Measurements from ENCODE around the gene GSTK1.
"Not testable (repeated sequence)": the region's sequence is repeated elsewhere in the genome, so short reads cannot be mapped to it uniquely, and the experiment has no call there.

Gene GSTK1

GRCh38 chr7:143263266-143264195 lies at the start of gene GSTK1:
Gene GSTK1, plus strand, starts transcription at chr7:143263441. Its CDS starts 73 bp downstream, at chr7:143263514.
- DNase-seq = peak; percentile 86

- DNase-seq = not testable (repeated sequence)
Measured at GRCh38 chr7:143213478-143213877, 49.8 kb upstream of the GSTK1 start.

- peak; percentile 94 for DNase-seq
Measured at GRCh38 chr7:143214789-143215679, 48.2 kb upstream of the GSTK1 start.

- DNase-seq = peak; percentile 51
Measured at GRCh38 chr7:143216151-143216550, 47.1 kb upstream of the GSTK1 start.

GRCh38 chr7:143216686-143217085 lies 46.6 kb upstream of the GSTK1 start:
- DNase-seq = peak; percentile 32

GRCh38 chr7:143217806-143218205 lies 45.4 kb upstream of the GSTK1 start:
- no peak for DNase-seq

GRCh38 chr7:143221286-143221685 lies 42.0 kb upstream of the GSTK1 start:
- DNase-seq = no peak

GRCh38 chr7:143221737-143222136 lies 41.5 kb upstream of the GSTK1 start, which contains the start of gene TAS2R40:
Gene TAS2R40, plus strand, starts transcription at chr7:143222037. Its CDS starts 42 bp downstream, at chr7:143222079.
- no peak for DNase-seq

- peak; percentile 87 for DNase-seq
Measured at GRCh38 chr7:143222782-143223181, 40.5 kb upstream of the GSTK1 start.

GRCh38 chr7:143223784-143224183 lies 39.5 kb upstream of the GSTK1 start:
- no peak for DNase-seq

GRCh38 chr7:143225047-143225446 lies 38.2 kb upstream of the GSTK1 start:
- no peak for DNase-seq

GRCh38 chr7:143227806-143228205 lies 35.4 kb upstream of the GSTK1 start:
- DNase-seq = no peak

GRCh38 chr7:143229054-143229790 lies 34.0 kb upstream of the GSTK1 start:
- DNase-seq = no peak

GRCh38 chr7:143230602-143231457 lies 32.4 kb upstream of the GSTK1 start:
- no peak for DNase-seq

GRCh38 chr7:143233816-143234532 lies 29.3 kb upstream of the GSTK1 start:
- peak; percentile 81 for DNase-seq

- DNase-seq = no peak
Measured at GRCh38 chr7:143234533-143234875, 28.7 kb upstream of the GSTK1 start.

- peak; percentile 37 for DNase-seq
Measured at GRCh38 chr7:143235561-143235960, 27.7 kb upstream of the GSTK1 start.

- DNase-seq = no peak
Measured at GRCh38 chr7:143236408-143236990, 26.7 kb upstream of the GSTK1 start.

GRCh38 chr7:143237366-143237765 lies 25.9 kb upstream of the GSTK1 start:
- peak; percentile 76 for DNase-seq

GRCh38 chr7:143238289-143238980 lies 24.8 kb upstream of the GSTK1 start:
- no peak for DNase-seq

Data from suppressor macrophage treated with lipopolysaccharide for 4 hours (primary cell).